ENCODE data around the gene TMEM106B.

The TMEM106B gene

GRCh38 chr7:12209221-12209620, 1.9 kb upstream of the TMEM106B start:
- no peak for DNase-seq (ENCODE audit: low read depth)

DNA sequence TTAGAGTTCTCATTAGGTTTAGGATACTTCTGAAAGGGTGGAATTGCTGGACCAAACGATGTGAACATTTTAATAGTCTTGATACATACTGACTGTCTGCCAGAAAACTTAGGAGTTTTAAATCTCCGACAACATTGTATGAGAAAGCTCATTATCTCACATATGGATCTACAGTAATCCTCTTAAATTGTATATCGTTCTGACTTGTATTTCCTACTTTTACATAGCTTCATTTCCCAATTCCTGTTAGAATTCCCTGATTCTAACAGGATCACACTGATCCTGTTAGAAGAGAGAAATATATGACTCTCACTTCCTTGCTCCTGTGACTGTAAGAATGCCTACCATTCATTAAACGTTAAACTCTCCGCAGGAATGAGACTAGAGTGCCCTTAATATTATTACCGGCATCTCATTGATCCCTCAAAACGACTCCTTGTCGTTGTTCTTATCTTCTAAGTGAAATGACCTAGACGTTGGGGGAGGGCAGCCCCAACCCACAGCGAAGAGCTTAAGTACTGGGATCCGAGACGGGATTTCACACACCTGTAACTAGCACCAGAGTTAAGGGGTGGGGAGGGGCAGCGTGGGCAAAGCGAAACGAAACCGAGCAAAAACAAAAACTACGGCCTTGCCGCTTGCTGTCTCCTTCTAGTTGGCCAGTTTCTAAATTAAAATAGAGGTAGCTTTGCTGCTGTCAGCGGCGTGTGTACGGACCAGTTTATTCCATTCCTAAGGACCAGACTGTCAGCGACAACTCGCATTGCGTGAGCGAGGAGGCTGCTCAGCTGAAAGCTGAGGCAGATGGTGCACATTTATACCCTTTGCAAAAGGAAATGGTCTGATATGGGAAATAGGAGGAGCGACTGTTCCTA, 678 bp upstream of the TMEM106B start:
- no peak for DNase-seq (ENCODE audit: low read depth)
- H3K4me3 ChIP-seq (ENCODE audit: low read depth, low read length): peak overlapping the region; percentile 89
- TF ChIP-seq POLR2A (IDR thresholded peaks at IDR 0.05; ENCODE audit: extremely low read depth, insufficient read length) (no peak), MYC (IDR thresholded peaks at IDR 0.05; ENCODE audit: low read depth, low read length) (no peak; the same call in 1 of the 2 replicates)

More at GRCh38 chr7:12209221-12209620, 1.9 kb upstream of the TMEM106B start:
- TF ChIP-seq CTCF (IDR thresholded peaks at IDR 0.05; ENCODE audit: low read depth, low read length) (no peak), MYC (IDR thresholded peaks at IDR 0.05; ENCODE audit: low read depth, low read length) (no peak), POLR2A (IDR thresholded peaks at IDR 0.05; ENCODE audit: extremely low read depth, insufficient read length) (no peak)
- TF ChIP-seq, protein P1, sequence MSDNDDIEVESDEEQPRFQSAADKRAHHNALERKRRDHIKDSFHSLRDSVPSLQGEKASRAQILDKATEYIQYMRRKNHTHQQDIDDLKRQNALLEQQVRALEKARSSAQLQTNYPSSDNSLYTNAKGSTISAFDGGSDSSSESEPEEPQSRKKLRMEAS (IDR thresholded peaks at IDR 0.05; ENCODE audit: low read depth, low read length): no peak
- no peak overlapping the region for H3K4me3 ChIP-seq (ENCODE audit: low read depth, low read length)

DNA sequence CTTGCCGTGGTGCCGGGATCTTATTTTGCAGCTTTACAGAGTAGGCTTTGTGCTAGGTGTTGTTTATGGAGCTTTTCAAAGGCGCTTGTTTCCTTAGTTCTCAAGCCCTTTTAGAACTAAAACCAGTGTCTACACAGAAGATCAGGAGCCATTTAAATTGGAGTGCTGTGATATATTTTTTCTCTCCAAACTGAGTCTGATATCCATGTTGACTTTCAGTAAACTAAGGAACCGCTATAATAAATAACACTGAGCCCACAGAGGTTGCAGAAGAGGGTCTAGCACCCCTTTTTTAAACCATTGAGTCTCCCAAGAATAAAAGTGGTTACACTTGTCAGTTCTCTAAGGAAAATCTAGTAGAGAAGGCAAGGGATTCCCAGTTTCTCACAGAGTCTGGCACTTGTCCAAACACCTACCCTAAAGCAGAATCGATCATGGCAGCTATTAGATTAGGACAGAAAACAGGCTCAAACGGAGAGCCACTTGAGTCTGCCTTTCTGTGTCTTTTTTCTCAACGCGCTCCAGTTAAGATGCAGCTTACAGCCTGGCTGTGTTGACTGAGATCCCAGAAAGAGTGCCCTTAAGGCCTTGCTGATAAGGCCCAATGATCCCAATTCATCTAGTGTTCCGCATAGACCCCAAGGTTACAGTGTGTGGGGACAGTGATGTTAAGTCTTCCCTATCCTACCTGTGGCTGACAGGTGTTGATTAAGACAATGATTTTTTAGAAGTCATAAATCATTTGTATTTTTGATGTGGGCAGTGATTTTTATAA, 804 bp downstream of the TMEM106B start:
- TF ChIP-seq MYC (IDR thresholded peaks at IDR 0.05; ENCODE audit: low read depth, low read length): no peak
- no peak for TF ChIP-seq POLR2A (IDR thresholded peaks at IDR 0.05; ENCODE audit: extremely low read depth, insufficient read length)
- TF ChIP-seq, protein P1 (IDR thresholded peaks at IDR 0.05; ENCODE audit: low read depth, low read length): no peak
- no peak for TF ChIP-seq CTCF (IDR thresholded peaks at IDR 0.05; ENCODE audit: low read depth, low read length)
- DNase-seq (ENCODE audit: low read depth): peak; percentile 25
- peak overlapping the region; percentile 89 for H3K4me3 ChIP-seq (ENCODE audit: low read depth, low read length)

GRCh38 chr7:12217311-12217710, 6.2 kb downstream of the TMEM106B start:
- no peak overlapping the region for H3K4me3 ChIP-seq (ENCODE audit: low read depth, low read length)
- TF ChIP-seq POLR2A (IDR thresholded peaks at IDR 0.05; ENCODE audit: extremely low read depth, insufficient read length): no peak
- TF ChIP-seq, protein P1 (IDR thresholded peaks at IDR 0.05; ENCODE audit: low read depth, low read length): no peak
- TF ChIP-seq CTCF (IDR thresholded peaks at IDR 0.05; ENCODE audit: low read depth, low read length): no peak
- TF ChIP-seq MYC (IDR thresholded peaks at IDR 0.05; ENCODE audit: low read depth, low read length): no peak
- no peak for DNase-seq (ENCODE audit: low read depth)

DNA sequence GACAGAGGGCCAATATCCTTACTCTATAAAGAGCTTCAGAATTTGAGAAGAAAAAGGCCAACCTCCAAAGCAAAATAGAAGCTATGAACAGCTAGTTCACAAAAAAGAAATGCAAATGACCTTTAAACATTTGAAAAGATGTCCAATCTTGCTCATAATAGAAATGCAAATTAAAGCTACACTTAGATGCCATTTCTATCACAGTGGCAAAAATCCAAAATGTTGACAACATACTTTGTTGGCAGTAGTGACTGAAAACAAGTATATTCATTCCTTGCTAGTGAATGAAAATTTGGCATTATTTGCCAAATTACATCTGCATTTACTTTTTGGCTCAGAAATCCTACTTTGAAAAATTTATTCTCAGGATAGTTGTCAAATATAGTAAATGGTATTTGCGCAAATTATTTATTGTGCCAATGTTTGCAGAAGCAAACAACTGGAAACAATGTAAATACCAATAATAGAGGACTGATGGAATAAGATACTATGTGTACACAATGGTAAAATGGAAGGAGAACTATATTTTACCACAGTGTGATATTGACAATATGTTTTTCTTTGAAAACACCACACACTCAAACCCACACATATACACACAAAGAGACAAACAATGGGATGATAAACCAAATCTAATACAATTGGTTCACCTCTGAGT, 9.4 kb downstream of the TMEM106B start:
- no peak for TF ChIP-seq CTCF (IDR thresholded peaks at IDR 0.05; ENCODE audit: low read depth, low read length)
- TF ChIP-seq, protein P1 (IDR thresholded peaks at IDR 0.05; ENCODE audit: low read depth, low read length): no peak
- no peak for TF ChIP-seq MYC (IDR thresholded peaks at IDR 0.05; ENCODE audit: low read depth, low read length)
- no peak for TF ChIP-seq POLR2A (IDR thresholded peaks at IDR 0.05; ENCODE audit: extremely low read depth, insufficient read length)
- H3K4me3 ChIP-seq (ENCODE audit: low read depth, low read length): no peak overlapping the region
- DNase-seq (ENCODE audit: low read depth): no peak
